ENCODE measurements around the gene TSTD1.
"Not testable (repeated sequence)": the region's sequence is repeated elsewhere in the genome, so short reads cannot be mapped to it uniquely, and the experiment has no call there.

Gene TSTD1

GRCh38 chr1:161037661-161038522 is 872 bp downstream of the TSTD1 start:
- DNase-seq (ENCODE audit: low read depth in 2 of 2): no peak

- DNase-seq (ENCODE audit: low read depth in 2 of 2): no peak
Measured at GRCh38 chr1:161033751-161034150, 5.0 kb downstream of the TSTD1 start.

GRCh38 chr1:161032409-161032808 is 6.4 kb downstream of the TSTD1 start:
- no peak for DNase-seq (ENCODE audit: low read depth in 2 of 2)

GRCh38 chr1:161031874-161032273 is 6.9 kb downstream of the TSTD1 start:
- no peak for DNase-seq (ENCODE audit: low read depth in 2 of 2)

- DNase-seq (ENCODE audit: low read depth in 2 of 2): not testable (repeated sequence)
Measured at GRCh38 chr1:161029466-161029865, 9.3 kb downstream of the TSTD1 start.

- DNase-seq (ENCODE audit: low read depth in 2 of 2): not testable (repeated sequence)
Measured at GRCh38 chr1:161026954-161027353, 11.8 kb downstream of the TSTD1 start.

GRCh38 chr1:161022432-161022831 is 16.3 kb downstream of the TSTD1 start:
- not testable (repeated sequence) for DNase-seq (ENCODE audit: low read depth in 2 of 2)

- no peak for DNase-seq (ENCODE audit: low read depth in 2 of 2)
Measured at GRCh38 chr1:161021970-161022353, 16.8 kb downstream of the TSTD1 start.

GRCh38 chr1:161021165-161021969 is 17.4 kb downstream of the TSTD1 start:
- peak; percentile 77 to 80 for DNase-seq (ENCODE audit: low read depth in 2 of 2)

GRCh38 chr1:161020509-161021164 is 18.1 kb downstream of the TSTD1 start, which contains the start of gene F11R:
Gene F11R, minus strand, starts transcription at chr1:161021152. Its CDS starts 79 bp downstream, at chr1:161021073.
- DNase-seq (ENCODE audit: low read depth in 2 of 2): no peak

- no peak for DNase-seq (ENCODE audit: low read depth in 2 of 2)
Measured at GRCh38 chr1:161019751-161020495, 18.8 kb downstream of the TSTD1 start.

GRCh38 chr1:161019111-161019660 is 19.6 kb downstream of the TSTD1 start:
- not testable (repeated sequence) for DNase-seq (ENCODE audit: low read depth in 2 of 2)

GRCh38 chr1:161018631-161018930 is 20.2 kb downstream of the TSTD1 start:
- DNase-seq (ENCODE audit: low read depth in 2 of 2): no peak

- no peak for DNase-seq (ENCODE audit: low read depth in 2 of 2)
Measured at GRCh38 chr1:161017756-161018630, 20.8 kb downstream of the TSTD1 start.

GRCh38 chr1:161017181-161017580 is 21.6 kb downstream of the TSTD1 start:
- not testable (repeated sequence) for DNase-seq (ENCODE audit: low read depth in 2 of 2)

- DNase-seq (ENCODE audit: low read depth in 2 of 2): not testable (repeated sequence)
Measured at GRCh38 chr1:161016683-161017082, 22.1 kb downstream of the TSTD1 start.

GRCh38 chr1:161013488-161014230 is 25.1 kb downstream of the TSTD1 start:
- DNase-seq (ENCODE audit: low read depth in 2 of 2): peak; percentile 62 to 68

GRCh38 chr1:161013131-161013487 is 25.7 kb downstream of the TSTD1 start:
- DNase-seq (ENCODE audit: low read depth in 2 of 2): no peak

- no peak for DNase-seq (ENCODE audit: low read depth in 2 of 2)
Measured at GRCh38 chr1:161012420-161012819, 26.3 kb downstream of the TSTD1 start.
